Body of pancreas (tissue), 4 donors: Measurements from ENCODE around the gene METTL25B.
"Not testable (repeated sequence)": the region's sequence is repeated elsewhere in the genome, so short reads cannot be mapped to it uniquely, and the experiment has no call there.

Experiments used
- POLR2A ChIP-seq, 3 donors: fragments of 450-650 bp; IDR thresholded peaks; one replicate each; pipeline ENCODE4 v1.6.1; 2016; ENCODE audit warnings: antibody characterized with exemption in 3 of 3, mild to moderate bottlenecking in 2 of 3
- TF ChIP-seq, protein P1 (sequence below), 7 experiments: fragments of 450-650 bp in 4 of 7; fragments of 200-600 bp in 3 of 7; sonication (generic) in 3 of 7; IDR thresholded peaks; one replicate each; pipeline ENCODE4 v1.5.1; 2016 to 2019; ENCODE audit warnings: antibody characterized with exemption in 7 of 7

- TF ChIP-seq, protein P1, sequence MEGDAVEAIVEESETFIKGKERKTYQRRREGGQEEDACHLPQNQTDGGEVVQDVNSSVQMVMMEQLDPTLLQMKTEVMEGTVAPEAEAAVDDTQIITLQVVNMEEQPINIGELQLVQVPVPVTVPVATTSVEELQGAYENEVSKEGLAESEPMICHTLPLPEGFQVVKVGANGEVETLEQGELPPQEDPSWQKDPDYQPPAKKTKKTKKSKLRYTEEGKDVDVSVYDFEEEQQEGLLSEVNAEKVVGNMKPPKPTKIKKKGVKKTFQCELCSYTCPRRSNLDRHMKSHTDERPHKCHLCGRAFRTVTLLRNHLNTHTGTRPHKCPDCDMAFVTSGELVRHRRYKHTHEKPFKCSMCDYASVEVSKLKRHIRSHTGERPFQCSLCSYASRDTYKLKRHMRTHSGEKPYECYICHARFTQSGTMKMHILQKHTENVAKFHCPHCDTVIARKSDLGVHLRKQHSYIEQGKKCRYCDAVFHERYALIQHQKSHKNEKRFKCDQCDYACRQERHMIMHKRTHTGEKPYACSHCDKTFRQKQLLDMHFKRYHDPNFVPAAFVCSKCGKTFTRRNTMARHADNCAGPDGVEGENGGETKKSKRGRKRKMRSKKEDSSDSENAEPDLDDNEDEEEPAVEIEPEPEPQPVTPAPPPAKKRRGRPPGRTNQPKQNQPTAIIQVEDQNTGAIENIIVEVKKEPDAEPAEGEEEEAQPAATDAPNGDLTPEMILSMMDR (IDR thresholded peaks at IDR 0.05), result not testable (repeated sequence)
- TF ChIP-seq POLR2A (IDR thresholded peaks at IDR 0.05), result not testable (repeated sequence)
These were observed 36.9 kb downstream of the METTL25B start for GRCh38 chr1:156765136-156765535.
